SU-DHL-6 (cell line): ENCODE results near the gene NPPA.

ENCODE experiments used
- CTCF ChIP-seq: fragments of 200-600 bp; sonication (generic); IDR thresholded peaks from one replicate; pipeline ENCODE4 v1.5.1; 2017; ENCODE audit warnings: antibody characterized with exemption, mild to moderate bottlenecking, low read length, moderate library complexity; ENCODE audit not compliant: insufficient read depth, poor library complexity, severe bottlenecking
- EZH2phosphoT487 ChIP-seq: fragments of 200-600 bp; sonication (generic), shearing (Covaris generic); conservative IDR thresholded peaks from 2 replicates; pipeline ENCODE4 v1.6.1; 2018; ENCODE audit warnings: mild to moderate bottlenecking, antibody characterized with exemption, low read length, moderate library complexity, mixed read lengths

GRCh38 chr1:11877074-11877473 is 29.5 kb upstream of the NPPA start:
- TF ChIP-seq CTCF: no peak
- TF ChIP-seq EZH2phosphoT487: no peak
